Stimulated activated CD8-positive, alpha-beta memory T cell treated with anti-CD3 and anti-CD28 coated beads, Interleukin-4, amount 100 ng/mL, for 1 hour (primary cell): ENCODE data around the gene ZNF384.

ENCODE experiments used
- DNase-seq, 2 donors: peaks; one replicate each; pipeline ENCODE4 v3.0.0-alpha.2; 2020; ENCODE audit warnings: low read depth in 2 of 2, low spot score in 1 of 2

Gene ZNF384

GRCh38 chr12:6653987-6654386, 35.2 kb downstream of the ZNF384 start:
- no peak for DNase-seq

- DNase-seq: no peak
Measured at GRCh38 chr12:6653342-6653741, 35.8 kb downstream of the ZNF384 start.

- DNase-seq: no peak
Measured at GRCh38 chr12:6652391-6652790, 36.8 kb downstream of the ZNF384 start.

- no peak for DNase-seq
Measured at GRCh38 chr12:6650832-6651231, 38.3 kb downstream of the ZNF384 start.

- no peak for DNase-seq
Measured at GRCh38 chr12:6647083-6647604, 42.0 kb downstream of the ZNF384 start, which contains the start of gene ACRBP. Gene ACRBP, minus strand, starts transcription at chr12:6647432. Its CDS starts 66 bp downstream, at chr12:6647366.

- no peak for DNase-seq
Measured at GRCh38 chr12:6646276-6647082, 42.7 kb downstream of the ZNF384 start.

- no peak for DNase-seq
Measured at GRCh38 chr12:6644903-6645302, 44.3 kb downstream of the ZNF384 start.

GRCh38 chr12:6644257-6644596, 44.9 kb downstream of the ZNF384 start:
- DNase-seq: no peak

- DNase-seq: no peak
Measured at GRCh38 chr12:6643569-6644256, 45.5 kb downstream of the ZNF384 start.

- DNase-seq: no peak
Measured at GRCh38 chr12:6641131-6641530, 48.0 kb downstream of the ZNF384 start.

GRCh38 chr12:6640497-6640896, 48.7 kb downstream of the ZNF384 start:
- no peak for DNase-seq

GRCh38 chr12:6639151-6639801, 49.9 kb downstream of the ZNF384 start:
- no peak for DNase-seq

GRCh38 chr12:6638305-6638704, 50.9 kb downstream of the ZNF384 start:
- no peak for DNase-seq

- DNase-seq: no peak
Measured at GRCh38 chr12:6635856-6636531, 53.2 kb downstream of the ZNF384 start, which contains the start of gene LPAR5. Gene LPAR5, minus strand, starts transcription at chr12:6635959. Its CDS starts 14,711 bp downstream, at chr12:6621248.

GRCh38 chr12:6635375-6635855, 53.8 kb downstream of the ZNF384 start:
- peak in 1 of 2 donors; percentile 52 for DNase-seq

- DNase-seq: no peak
Measured at GRCh38 chr12:6632026-6632983, 56.9 kb downstream of the ZNF384 start.

- no peak for DNase-seq
Measured at GRCh38 chr12:6631549-6631961, 57.6 kb downstream of the ZNF384 start.

GRCh38 chr12:6630736-6631135, 58.4 kb downstream of the ZNF384 start:
- no peak for DNase-seq

GRCh38 chr12:6627616-6628015, 61.6 kb downstream of the ZNF384 start:
- no peak for DNase-seq
